K562 treated with DMSO at 1 percent for 12 hours (cell line): Measurements from ENCODE around the gene LMO2. TPM values are rescaled to one million over a fixed set of nuclear protein-coding genes. Genes with fewer than 3 reads are reported as not detected.

Source experiments
- total RNA-seq: library from RNA; unstranded; fragments of 300-600 nt; gene quantifications from 2 replicates; pipeline ENCODE4 v1.2.3, GENCODE V29; 2022; ENCODE audit not compliant: insufficient read depth

LMO2 gene
- total RNA-seq, result 17.8 and 20.8 TPM in 2 replicates

DNA sequence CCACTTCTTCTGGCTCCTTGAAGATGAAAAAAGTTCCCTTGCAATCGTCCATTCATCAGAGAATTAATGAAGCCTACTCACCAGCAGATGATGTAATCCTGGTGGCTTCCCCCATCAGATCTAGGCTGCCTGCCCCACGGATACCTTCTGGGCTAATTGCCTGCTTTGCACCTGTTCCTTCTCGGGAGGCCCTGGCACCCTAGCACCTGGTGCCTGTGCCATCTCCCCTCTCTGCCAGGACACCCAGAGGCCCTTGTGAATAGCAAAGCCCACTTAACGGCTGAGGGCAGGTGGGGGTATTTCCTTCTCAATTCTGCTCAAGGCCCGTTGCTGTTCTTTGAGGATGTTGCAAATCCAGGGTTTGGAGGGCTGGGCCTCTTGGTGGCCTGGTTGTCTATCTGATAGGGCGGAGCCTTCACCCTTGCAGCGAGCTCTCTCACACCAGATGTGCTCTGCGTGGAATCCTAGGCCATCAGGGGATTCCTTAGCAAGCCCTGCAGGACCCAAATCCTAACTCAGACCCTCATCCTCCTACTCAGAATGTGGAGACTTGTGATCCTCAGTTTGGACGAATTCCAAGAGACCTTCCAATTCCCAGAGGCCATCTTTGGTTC lies at the start of gene LMO2:
TSS of gene LMO2 (minus strand) at position 363 of the 614 bp plus-strand sequence. CDS start 22,360 bp downstream, outside the sequence.

Other genes starting within 250 kb of the LMO2 start
- not detected in 2 replicates for gene C11orf91, start 191.2 kb downstream of the LMO2 start, total RNA-seq
- gene CD59, start 155.7 kb downstream of the LMO2 start, total RNA-seq, result 111 and 179 TPM in 2 replicates
- 18.6 and 21.9 TPM in 2 replicates for gene FBXO3, start 117.6 kb downstream of the LMO2 start, total RNA-seq
- 53.0 and 141 TPM in 2 replicates for gene CAPRIN1, start 159.7 kb upstream of the LMO2 start, total RNA-seq
- gene NAT10, start 213.6 kb upstream of the LMO2 start, total RNA-seq, result 26.6 and 32.8 TPM in 2 replicates